NCI-H2171 treated with DMSO at 0.1 percent for 48 hours (cell line): Measurements from ENCODE around the gene MEIS2.
A peak's percentile ranks its signal among the peaks of the same experiment; 100 is the strongest.

Experiments used
- DNase-seq: peaks from one replicate; lab custom pipeline; 2025; lab: John Stamatoyannopoulos, UW

Gene MEIS2

GRCh38 chr15:36878684-36879262 lies 221.6 kb downstream of the MEIS2 start:
- DNase-seq, result no peak

- no peak for DNase-seq
Observed at GRCh38 chr15:36877796-36878683, 222.3 kb downstream of the MEIS2 start.

- DNase-seq, result no peak
Observed at GRCh38 chr15:36877294-36877693, 223.1 kb downstream of the MEIS2 start.

DNA sequence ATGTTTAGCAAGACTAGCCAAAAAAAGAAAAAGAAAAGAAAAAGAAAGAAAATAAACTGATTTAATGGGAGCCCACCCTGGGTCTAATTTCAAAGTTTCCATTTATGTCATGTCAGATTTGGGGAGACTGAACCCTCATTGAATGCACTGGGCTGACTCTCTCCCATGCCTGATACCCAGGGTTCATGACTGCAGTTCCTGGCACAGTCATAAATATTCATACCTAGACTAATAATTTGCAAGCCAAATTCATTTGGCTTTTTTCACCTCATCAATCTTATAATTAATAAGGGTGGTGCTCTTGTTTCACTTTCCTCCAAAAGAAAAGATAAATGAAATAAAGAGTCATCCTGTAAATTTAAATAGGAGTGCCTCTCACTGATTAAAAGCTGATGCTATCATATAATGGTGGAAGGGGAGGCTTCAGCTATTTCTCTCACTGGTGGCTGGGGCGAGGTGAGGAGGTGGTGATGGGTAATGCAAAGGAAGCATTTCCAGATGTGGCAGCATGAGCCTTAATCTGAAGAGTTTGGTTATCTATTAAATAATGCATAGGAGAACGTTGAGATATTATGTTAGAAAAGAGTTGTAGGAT lies 224.5 kb downstream of the MEIS2 start:
- DNase-seq, result no peak

- no peak for DNase-seq
Observed at GRCh38 chr15:36874930-36875329, 225.4 kb downstream of the MEIS2 start.

- DNase-seq, result no peak
Observed at GRCh38 chr15:36867436-36867835, 232.9 kb downstream of the MEIS2 start.

- DNase-seq, result no peak
Observed at GRCh38 chr15:36866896-36867295, 233.5 kb downstream of the MEIS2 start.

DNA sequence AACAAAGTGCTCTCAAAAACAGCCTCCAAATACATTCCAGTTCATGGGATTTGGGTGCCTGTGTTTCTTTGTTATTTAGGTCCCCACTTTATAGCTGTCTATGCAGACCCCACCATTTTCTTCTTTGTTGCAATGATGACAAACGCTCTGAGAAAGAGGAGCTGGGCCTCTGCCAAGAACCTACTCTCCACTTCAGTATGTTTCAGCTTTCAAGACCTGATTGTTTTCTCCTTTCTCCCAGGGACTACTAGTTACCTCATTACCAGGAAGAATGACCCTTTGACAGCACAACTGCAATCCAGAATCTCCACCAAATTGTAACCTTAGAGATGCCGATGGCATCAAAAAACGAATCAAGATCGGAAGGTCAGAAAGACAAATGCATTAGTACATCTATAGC lies 236.8 kb downstream of the MEIS2 start:
- no peak for DNase-seq

DNA sequence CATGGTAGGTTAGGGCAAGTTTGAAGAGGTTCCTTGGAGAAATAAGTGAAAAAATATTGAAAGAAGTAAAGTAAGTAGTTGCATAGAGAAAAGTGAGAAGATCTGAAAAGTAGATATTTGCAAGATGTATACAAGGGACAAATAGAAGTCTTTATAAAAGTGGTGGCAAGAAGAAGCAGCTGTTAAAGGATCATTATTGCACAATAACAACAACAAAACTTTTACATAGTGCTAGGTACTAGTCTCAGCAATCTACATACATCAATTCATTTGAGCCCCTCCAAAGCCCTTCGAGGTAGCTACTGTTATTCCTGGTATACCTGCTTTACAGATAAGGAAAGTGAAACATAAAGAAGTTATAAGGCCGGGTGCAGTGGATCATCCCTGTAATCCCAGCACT lies 239.6 kb downstream of the MEIS2 start:
- DNase-seq, result no peak

- no peak for DNase-seq
Observed at GRCh38 chr15:36858423-36858822, 241.9 kb downstream of the MEIS2 start.

DNA sequence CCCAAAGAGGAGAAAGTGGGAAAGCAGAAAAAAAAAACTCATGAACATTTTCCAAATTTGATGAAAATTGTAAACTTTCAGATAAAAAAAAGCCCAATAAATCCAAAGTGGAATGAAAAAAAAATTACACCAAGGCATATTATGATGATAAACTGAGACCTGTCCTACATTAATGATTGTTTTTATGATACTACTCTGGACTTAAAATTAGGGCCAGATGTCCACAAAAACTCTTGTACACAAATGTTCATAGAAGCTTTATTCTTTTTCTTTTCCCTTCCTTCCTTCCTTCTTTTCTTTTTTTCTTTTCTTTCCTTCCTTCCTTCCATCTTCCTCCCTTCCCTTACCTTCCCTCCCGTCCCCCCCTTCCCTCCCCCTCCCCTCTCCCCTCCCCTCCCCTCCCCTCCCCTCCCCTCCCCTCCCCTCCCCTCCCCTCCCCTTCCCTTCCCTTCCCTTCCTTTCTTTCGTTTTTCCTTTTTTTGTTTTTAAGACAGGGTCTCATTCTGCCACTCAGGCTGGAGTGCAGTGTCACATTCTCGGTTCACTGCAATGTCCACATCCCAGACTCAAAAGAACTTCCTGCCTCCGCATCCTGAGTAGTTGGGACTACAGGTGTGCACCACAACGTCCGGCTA lies 243.9 kb downstream of the MEIS2 start:
- no peak for DNase-seq

- DNase-seq, result no peak
Observed at GRCh38 chr15:36850864-36851263, 249.5 kb downstream of the MEIS2 start.

- no peak for DNase-seq
Observed at GRCh38 chr15:36845270-36845669, 255.1 kb downstream of the MEIS2 start.

- DNase-seq, result peak; percentile 50
Observed at GRCh38 chr15:36844534-36844998, 255.8 kb downstream of the MEIS2 start.

GRCh38 chr15:36843822-36844221 lies 256.5 kb downstream of the MEIS2 start:
- no peak for DNase-seq

DNA sequence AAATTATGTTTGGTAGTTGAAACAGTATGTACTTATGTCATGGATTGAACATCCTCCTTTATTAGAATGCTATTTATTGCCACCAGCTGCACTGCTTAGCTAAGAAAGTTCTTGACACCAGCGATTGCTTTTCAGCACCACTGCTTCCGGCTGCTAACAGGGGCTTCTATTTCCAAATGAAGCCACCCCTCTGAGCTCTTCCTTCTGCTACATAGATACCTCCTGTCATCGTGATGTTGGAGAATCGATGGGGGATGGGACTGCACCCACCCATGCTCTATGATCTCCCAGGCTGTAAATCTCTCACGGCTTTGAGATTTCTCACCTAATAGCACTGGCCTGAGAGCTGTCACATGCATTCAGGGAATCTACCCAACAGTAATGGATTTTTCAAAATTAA lies 259.2 kb downstream of the MEIS2 start:
- no peak for DNase-seq
